Keratinocyte (primary cell): ENCODE measurements around the gene CEP131. TPM values are rescaled to one million over a fixed set of nuclear protein-coding genes. Genes with fewer than 3 reads are reported as not detected.

Source experiments
- DNase-seq: peaks from one replicate; pipeline ENCODE4 v3.0.0-alpha.2; 2011; ENCODE audit warnings: low read depth, missing footprints, low spot score
- FAIRE-seq: peaks from 2 replicates; lab custom pipeline; 2011; peaks lifted over from hg19 to GRCh38; lab: Jason Lieb, UNC
- H2AFZ ChIP-seq: 2 replicates; pipeline ENCODE4 v1.6.0; 2012; ENCODE audit warnings: low read length, control low read depth, inconsistent platforms; ENCODE audit not compliant: control insufficient read depth
- H3K27ac ChIP-seq: 2 replicates; pipeline ENCODE4 v1.5.1; 2011; ENCODE audit warnings: low read length; ENCODE audit not compliant: control insufficient read depth, insufficient read depth
- H3K27me3 ChIP-seq: 3 replicates; pipeline ENCODE4 v1.6.0; 2011; ENCODE audit warnings: low read length; ENCODE audit not compliant: control insufficient read depth, insufficient read depth; ENCODE audit errors: extremely low read depth
- H3K36me3 ChIP-seq, 2 experiments: 2 replicates in 1 of 2; 3 replicates in 1 of 2; pipeline ENCODE4 v1.5.1; 2011; ENCODE audit warnings: low read length in 2 of 2, mild to moderate bottlenecking in 1 of 2; ENCODE audit not compliant: control insufficient read depth in 2 of 2, insufficient read depth in 2 of 2; ENCODE audit errors: extremely low read depth in 1 of 2
- H3K4me1 ChIP-seq: 3 replicates; pipeline ENCODE4 v1.5.1; 2011; ENCODE audit warnings: low read length; ENCODE audit not compliant: control insufficient read depth, insufficient read depth; ENCODE audit errors: extremely low read depth
- H3K4me2 ChIP-seq: 3 replicates; pipeline ENCODE4 v1.6.0; 2011; ENCODE audit warnings: low read depth, low read length; ENCODE audit not compliant: control insufficient read depth, insufficient read depth; ENCODE audit errors: extremely low read depth
- H3K4me3 ChIP-seq, 3 experiments: fragments of 200-600 bp in 1 of 3; sonication (generic) in 1 of 3; 2 replicates in 2 of 3; 3 replicates in 1 of 3; pipeline ENCODE4 v1.5.1; 2011 to 2016; ENCODE audit warnings: low read length in 3 of 3, mild to moderate bottlenecking in 3 of 3, control low read depth in 2 of 3, inconsistent platforms in 1 of 3, low read depth in 1 of 3, mixed read lengths in 1 of 3, mixed run types in 1 of 3, moderate library complexity in 1 of 3; ENCODE audit not compliant: control insufficient read depth in 2 of 3, insufficient read depth in 2 of 3; ENCODE audit errors: extremely low read depth in 1 of 3
- H3K79me2 ChIP-seq: 2 replicates; pipeline ENCODE4 v1.6.0; 2012; ENCODE audit warnings: low read length; ENCODE audit not compliant: control insufficient read depth, insufficient read depth
- H3K9ac ChIP-seq: 3 replicates; pipeline ENCODE4 v1.6.0; 2011; ENCODE audit warnings: low read length; ENCODE audit not compliant: control insufficient read depth, insufficient read depth; ENCODE audit errors: extremely low read depth
- H3K9me1 ChIP-seq: 3 replicates; pipeline ENCODE4 v1.6.0; 2011; ENCODE audit warnings: low read length; ENCODE audit not compliant: control insufficient read depth, insufficient read depth; ENCODE audit errors: extremely low read depth
- H3K9me3 ChIP-seq: 2 replicates; pipeline ENCODE4 v1.5.1; 2012; ENCODE audit warnings: low read depth, low read length; ENCODE audit not compliant: control insufficient read depth
- H4K20me1 ChIP-seq: 3 replicates; pipeline ENCODE4 v1.6.0; 2011; ENCODE audit warnings: low read length; ENCODE audit not compliant: control insufficient read depth, insufficient read depth; ENCODE audit errors: extremely low read depth
- CTCF ChIP-seq, 3 experiments: IDR thresholded peaks in 1 of 3; conservative IDR thresholded peaks in 1 of 3; optimal IDR thresholded peaks in 1 of 3; 2 replicates in 2 of 3; 3 replicates in 1 of 3; pipeline versions ENCODE3 to v1.5.1; 2011; ENCODE audit warnings: low read length in 3 of 3, mild to moderate bottlenecking in 3 of 3, moderate library complexity in 2 of 3, control low read depth in 1 of 3, inconsistent platforms in 1 of 3; ENCODE audit not compliant: insufficient read depth in 2 of 3; ENCODE audit errors: extremely low read depth in 1 of 3
- EZH2 ChIP-seq: IDR thresholded peaks from one replicate; pipeline ENCODE4 v1.6.1; 2012; ENCODE audit warnings: inconsistent platforms, mild to moderate bottlenecking, low read length, moderate library complexity
- dilution Hi-C: fragments of 300-500 bp; cut with MboI; formaldehyde crosslinking; loops from one replicate; pipeline ENCODE4 v1.7.0; 2020; ENCODE audit warnings: low sequenced_read_pairs; ENCODE audit not compliant: extremely low pct_ligation_motif_present
- polyA plus RNA-seq, 5 experiments: library from polyadenylated mRNA; depleted of rRNA in 3 of 5; stranded (reverse) in 3 of 5; stranded (forward) in 1 of 5; unstranded in 1 of 5; fragments of >200 nt; gene quantifications; 1 replicate in 1 of 5; 2 replicates in 3 of 5; 3 replicates in 1 of 5; pipeline versions ENCODE4 v1.2.1 to v1.2.3, GENCODE V29; 2011 to 2012; ENCODE audit warnings: missing spikeins in 2 of 5, low read depth in 1 of 5, low replicate concordance in 1 of 5

The CEP131 gene
- polyA plus RNA-seq, 1 donor (not counting 4 experiments of a cell fraction or from before 2014, with no cell fraction given): 2.6 TPM

- H3K4me2 ChIP-seq: no peak overlapping the region
- FAIRE-seq (no peak), DNase-seq (no peak)
- no peak overlapping the region for H3K9ac ChIP-seq
- no peaks in the 10 kb centered on the region for H3K27me3 ChIP-seq
- peaks cover 4% of the 10 kb centered on the region for H4K20me1 ChIP-seq
- TF ChIP-seq CTCF (optimal IDR thresholded peaks at IDR 0.05 in 1 of 3, IDR thresholded peaks at IDR 0.05 in 1 of 3, conservative IDR thresholded peaks at IDR 0.05 in 1 of 3; ENCODE audit: extremely low read depth in 1 of 3, insufficient read depth in 2 of 3, low read length in 3 of 3): no peak
- no peak overlapping the region for H3K27ac ChIP-seq
- H3K4me1 ChIP-seq: peaks cover 11% of the 10 kb centered on the region
- H3K79me2 ChIP-seq: no peaks in the 10 kb centered on the region
- no peak overlapping the region for H3K4me3 ChIP-seq
- no peaks in the 10 kb centered on the region for H3K9me3 ChIP-seq
- dilution Hi-C loops: no loop called here
- no peak overlapping the region for H2AFZ ChIP-seq
- H3K36me3 ChIP-seq: peaks cover 21 to 25% of the 10 kb centered on the region in 2 experiments
- peaks cover 2% of the 10 kb centered on the region for H3K9me1 ChIP-seq
Measured at GRCh38 chr17:81270279-81270678, 47.5 kb upstream of the CEP131 start.

GRCh38 chr17:81267390-81268067 lies 44.8 kb upstream of the CEP131 start:
- dilution Hi-C loops: no loop called here
- no peak for FAIRE-seq
- TF ChIP-seq EZH2 (no peak), CTCF (optimal IDR thresholded peaks at IDR 0.05 in 1 of 3, IDR thresholded peaks at IDR 0.05 in 1 of 3, conservative IDR thresholded peaks at IDR 0.05 in 1 of 3; ENCODE audit: extremely low read depth in 1 of 3, insufficient read depth in 2 of 3, low read length in 3 of 3) (no peak)
- Histone ChIP-seq H2AFZ (no peak overlapping the region), H3K9me1 (peaks cover 2% of the 10 kb centered on the region), H4K20me1 (peaks cover 4% of the 10 kb centered on the region), H3K27ac (no peak overlapping the region), H3K4me2 (no peak overlapping the region), H3K4me1 (peaks cover 11% of the 10 kb centered on the region), H3K79me2 (no peaks in the 10 kb centered on the region), H3K36me3 (peaks cover 20 to 25% of the 10 kb centered on the region in 2 experiments), H3K27me3 (no peaks in the 10 kb centered on the region), H3K9me3 (no peaks in the 10 kb centered on the region), H3K4me3 (no peak overlapping the region), H3K9ac (no peak overlapping the region)
- no peak for DNase-seq
